Choroid plexus epithelial cell (primary cell): Measurements from ENCODE around the gene BRI3BP.
"Not testable (repeated sequence)": the region's sequence is repeated elsewhere in the genome, so short reads cannot be mapped to it uniquely, and the experiment has no call there.

ENCODE experiments used
- DNase-seq: peaks from one replicate; pipeline ENCODE4 v3.0.0-alpha.2; 2010; ENCODE audit warnings: low read depth
- H3K4me3 ChIP-seq: 2 replicates; pipeline ENCODE4 v1.5.1; 2011; ENCODE audit warnings: low read depth, mild to moderate bottlenecking, control low read depth, low read length, moderate library complexity
- TF ChIP-seq, protein P1 (sequence below): conservative IDR thresholded peaks from 2 replicates; pipeline ENCODE4 v1.5.1; 2011; ENCODE audit warnings: low read depth, mild to moderate bottlenecking, control low read depth, inconsistent platforms, low read length, moderate library complexity

Gene BRI3BP

DNA sequence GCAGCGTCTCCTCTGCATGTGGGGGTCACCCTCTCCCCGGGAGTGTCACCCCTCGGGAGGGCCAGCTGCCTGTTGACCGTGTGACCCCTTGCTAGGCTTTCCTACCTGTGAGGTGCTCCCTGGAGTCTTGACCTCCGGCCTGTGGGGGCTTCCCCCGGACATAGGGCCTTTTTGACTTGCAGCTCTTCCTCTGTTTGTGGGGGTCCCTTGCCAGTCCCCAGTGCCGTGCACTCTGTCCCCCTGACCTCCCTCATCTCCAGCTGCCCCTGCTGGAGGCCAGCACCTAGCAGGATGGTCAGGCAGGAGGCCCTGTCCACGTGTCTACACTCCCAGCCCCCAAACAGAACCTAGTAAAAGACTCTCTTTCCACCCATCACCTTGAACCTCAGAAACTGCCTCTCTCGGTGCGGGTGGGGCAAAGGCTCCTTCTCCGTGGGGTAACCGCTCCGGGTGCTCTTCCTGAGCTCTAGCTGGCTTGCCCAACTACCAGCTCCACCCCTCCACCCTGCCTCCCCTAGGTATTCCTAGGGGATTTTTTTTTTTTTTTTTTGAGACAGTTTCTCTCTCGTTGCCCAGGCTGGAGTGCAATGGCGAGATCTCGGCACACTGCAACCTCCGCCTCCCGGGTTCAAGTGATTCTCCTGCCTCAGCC lies 72.6 kb downstream of the BRI3BP start:
- TF ChIP-seq, protein P1, sequence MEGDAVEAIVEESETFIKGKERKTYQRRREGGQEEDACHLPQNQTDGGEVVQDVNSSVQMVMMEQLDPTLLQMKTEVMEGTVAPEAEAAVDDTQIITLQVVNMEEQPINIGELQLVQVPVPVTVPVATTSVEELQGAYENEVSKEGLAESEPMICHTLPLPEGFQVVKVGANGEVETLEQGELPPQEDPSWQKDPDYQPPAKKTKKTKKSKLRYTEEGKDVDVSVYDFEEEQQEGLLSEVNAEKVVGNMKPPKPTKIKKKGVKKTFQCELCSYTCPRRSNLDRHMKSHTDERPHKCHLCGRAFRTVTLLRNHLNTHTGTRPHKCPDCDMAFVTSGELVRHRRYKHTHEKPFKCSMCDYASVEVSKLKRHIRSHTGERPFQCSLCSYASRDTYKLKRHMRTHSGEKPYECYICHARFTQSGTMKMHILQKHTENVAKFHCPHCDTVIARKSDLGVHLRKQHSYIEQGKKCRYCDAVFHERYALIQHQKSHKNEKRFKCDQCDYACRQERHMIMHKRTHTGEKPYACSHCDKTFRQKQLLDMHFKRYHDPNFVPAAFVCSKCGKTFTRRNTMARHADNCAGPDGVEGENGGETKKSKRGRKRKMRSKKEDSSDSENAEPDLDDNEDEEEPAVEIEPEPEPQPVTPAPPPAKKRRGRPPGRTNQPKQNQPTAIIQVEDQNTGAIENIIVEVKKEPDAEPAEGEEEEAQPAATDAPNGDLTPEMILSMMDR, result no peak
- DNase-seq, result no peak
- H3K4me3 ChIP-seq, result peak overlapping the region; percentile 76

DNA sequence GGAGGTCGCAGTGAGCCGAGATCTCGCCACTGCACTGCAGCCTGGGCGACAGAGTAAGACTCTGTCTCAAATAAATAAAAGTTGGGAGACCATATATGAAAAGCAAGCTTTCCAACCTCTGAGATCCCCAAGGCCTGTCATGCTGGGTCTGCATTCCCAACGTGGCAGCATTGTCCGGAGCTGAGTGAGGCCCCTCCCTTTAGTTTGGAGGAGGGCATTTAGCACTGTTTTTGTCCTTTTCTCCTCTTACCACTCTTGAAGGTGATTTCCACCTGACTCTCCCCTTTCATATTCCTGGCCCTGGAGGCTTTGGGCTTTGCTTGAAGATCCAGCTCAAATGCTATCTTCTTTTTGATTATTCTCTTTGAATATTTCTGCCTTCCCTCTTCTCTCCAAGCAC lies 74.9 kb downstream of the BRI3BP start:
- TF ChIP-seq, protein P1, result no peak
- no peak for DNase-seq
- H3K4me3 ChIP-seq, result no peak overlapping the region

DNA sequence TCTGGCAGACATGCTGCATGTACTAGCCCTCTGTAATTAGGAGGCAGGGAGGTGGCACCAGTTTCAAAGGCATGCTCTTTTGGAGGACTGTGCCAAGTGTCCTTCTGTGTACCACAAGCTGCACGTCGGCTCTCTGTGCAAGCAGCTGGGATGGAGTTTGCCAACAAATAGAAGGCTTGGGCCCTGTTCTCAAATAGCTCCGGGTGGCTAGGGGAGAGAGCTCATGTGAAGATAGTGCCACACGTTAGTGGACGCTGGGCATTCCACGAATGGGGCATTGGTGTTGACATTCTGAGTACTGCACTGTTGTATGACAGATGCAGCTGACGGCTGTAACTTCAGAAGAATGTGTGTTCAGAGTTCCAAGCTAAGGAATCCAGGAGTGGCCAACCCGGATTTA lies 76.2 kb downstream of the BRI3BP start:
- TF ChIP-seq, protein P1, result no peak
- H3K4me3 ChIP-seq, result no peak overlapping the region
- no peak for DNase-seq

DNA sequence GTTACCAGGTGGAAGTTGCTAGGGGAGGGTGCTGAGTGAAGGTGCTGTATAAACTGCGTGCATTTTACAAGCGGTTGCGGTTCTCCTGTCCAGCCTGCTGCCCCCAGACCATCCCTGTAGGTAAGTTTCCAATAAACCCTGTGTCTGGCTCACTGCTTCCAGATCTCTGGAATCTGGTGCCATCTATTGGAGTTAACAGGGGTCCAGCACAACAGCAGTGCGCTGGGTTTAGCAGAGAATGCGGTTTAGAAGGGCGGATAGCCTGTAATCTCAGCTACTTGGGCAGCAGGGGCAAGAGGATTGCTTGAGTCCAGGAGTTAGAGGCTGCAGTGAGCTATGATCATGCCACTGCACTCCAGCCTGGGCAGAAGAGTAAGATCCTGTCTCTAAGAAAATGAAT lies 76.7 kb downstream of the BRI3BP start:
- no peak overlapping the region for H3K4me3 ChIP-seq
- peak; percentile 18 for DNase-seq
- TF ChIP-seq, protein P1, result peak; percentile 11

DNA sequence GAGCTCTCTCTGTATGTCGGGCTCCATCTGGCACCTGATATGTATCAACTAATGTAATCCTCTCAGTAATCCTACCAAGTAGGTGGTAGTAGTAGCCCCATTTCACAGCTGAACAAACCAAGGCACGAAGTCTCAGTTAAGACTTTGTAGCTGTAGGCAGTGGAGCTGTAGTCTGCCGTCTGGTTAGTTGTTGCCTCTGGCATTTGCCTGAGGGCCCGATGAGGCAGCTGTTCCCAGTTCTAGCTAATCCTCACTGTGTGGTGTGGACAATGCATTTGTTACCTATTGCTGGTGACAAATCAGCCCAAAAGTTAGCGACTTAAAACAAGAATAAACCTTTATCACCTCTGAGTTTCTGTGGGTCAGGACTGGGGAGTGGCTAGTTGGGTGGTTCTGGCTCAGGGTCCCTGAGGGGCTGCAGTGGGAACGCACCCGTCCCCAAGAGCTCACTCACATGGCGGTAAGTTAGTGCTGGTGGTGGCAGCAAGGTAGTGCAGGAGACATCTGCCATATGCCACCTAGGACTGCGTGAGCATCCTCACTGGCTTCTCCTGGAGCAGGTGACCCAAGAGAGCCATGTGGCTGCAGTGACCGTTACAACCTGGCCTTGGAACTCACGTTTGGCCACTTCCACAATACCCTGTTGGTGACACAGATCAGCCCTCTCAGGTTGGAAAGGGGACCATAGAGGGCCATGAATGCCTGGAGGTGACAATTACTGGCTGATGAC lies 77.4 kb downstream of the BRI3BP start:
- TF ChIP-seq, protein P1, result no peak
- no peak for DNase-seq
- no peak overlapping the region for H3K4me3 ChIP-seq

DNA sequence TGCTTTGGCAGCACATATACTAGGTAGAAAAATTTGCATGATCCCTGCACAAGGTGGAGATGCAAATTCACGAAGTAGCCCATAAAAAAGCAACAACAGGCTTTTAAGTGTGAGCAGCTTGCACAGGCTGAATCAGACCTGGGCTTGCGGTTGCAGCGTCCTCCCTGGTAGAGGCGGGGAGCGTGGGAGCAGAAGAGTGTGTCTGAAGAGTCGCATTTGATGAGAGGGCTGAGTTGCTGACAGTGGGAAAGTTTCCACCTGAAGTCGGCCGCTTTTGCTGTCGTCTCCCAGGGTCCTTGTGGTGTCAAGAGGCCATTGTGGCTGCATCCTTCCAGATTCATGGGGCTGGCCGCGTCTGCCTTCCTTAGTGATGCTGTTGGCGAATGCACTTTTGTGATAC lies 78.0 kb downstream of the BRI3BP start:
- TF ChIP-seq, protein P1, result no peak
- DNase-seq, result no peak
- no peak overlapping the region for H3K4me3 ChIP-seq

DNA sequence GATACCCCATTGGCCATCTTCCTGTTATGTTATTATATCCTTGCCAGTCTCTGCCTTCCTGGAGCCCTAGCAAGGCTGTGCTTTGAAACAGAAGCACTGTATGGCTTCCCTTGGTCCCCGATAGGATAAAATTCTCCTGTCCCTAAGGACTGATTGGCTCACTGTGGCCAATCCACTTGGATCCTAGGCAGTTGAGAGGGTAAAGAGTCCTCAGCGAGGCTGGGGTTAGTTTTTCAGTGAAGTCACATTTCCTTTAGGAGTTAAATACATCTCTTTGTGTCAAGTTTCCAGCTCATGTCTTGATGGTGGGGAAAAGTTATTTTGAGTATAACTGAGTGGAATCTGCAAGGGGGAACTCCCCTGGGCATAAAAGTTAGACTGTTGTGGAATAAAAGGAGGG lies 79.1 kb downstream of the BRI3BP start:
- TF ChIP-seq, protein P1, result no peak
- no peak for DNase-seq
- H3K4me3 ChIP-seq, result no peak overlapping the region

DNA sequence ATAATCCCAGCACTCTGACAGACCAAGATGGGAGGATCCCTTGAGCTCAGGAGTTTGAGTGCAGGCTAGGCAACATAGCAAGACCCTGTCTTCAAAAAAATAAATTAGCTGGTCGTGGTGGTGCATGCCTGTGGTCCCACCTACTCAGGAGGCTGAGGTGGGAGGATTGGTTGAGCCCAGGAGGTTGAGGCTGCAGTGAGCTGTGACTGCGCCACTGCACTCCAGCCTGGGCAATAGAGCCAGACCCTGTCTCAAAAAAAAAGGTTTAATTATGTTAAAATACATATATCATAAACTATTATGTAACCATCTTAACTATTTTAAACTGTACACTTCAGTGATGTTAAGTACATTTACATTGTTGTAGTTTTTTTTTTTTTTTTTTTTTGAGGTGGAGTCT lies 80.8 kb downstream of the BRI3BP start:
- H3K4me3 ChIP-seq, DNase-seq: not testable (repeated sequence)
